ENCODE measurements around the gene OSTM1. TPM values are rescaled to one million over a fixed set of nuclear protein-coding genes. Genes with fewer than 3 reads are reported as not detected.

The OSTM1 gene
- total RNA-seq, 1 experiment from 2014 or later = 20.9 TPM

DNA sequence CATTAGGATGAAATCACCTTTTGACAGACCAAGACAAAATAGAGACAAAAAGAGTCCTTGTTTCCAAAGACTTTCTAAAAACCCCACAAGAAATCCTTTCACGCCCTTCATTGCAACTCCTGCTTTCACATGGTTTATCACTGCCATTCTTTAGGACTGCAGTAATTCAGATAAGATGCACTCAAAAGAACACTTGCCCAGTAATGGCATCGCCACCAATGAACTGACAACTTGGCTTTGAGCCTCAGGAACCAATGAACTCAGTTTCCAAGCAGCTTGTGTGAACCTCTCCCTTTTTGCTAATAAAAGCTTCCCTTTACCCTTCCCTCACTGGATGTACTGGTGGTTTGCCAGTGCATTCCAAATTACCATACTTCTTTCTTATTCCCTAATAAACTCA lies 21.8 kb downstream of the OSTM1 start:
- no peak overlapping the region for H2BK120ac ChIP-seq (ENCODE audit: low read depth, low read length, poor library complexity, severe bottlenecking)
- no peak overlapping the region for H4K5ac ChIP-seq (ENCODE audit: insufficient read length, low read depth, low read length)
- no peaks in the 10 kb centered on the region for H3K79me1 ChIP-seq (ENCODE audit: insufficient read depth, low read depth, low read length, poor library complexity, severe bottlenecking)
- no peak overlapping the region for H2BK12ac ChIP-seq (ENCODE audit: insufficient read length, low read depth, low read length)
- no peak overlapping the region for H3K14ac ChIP-seq (ENCODE audit: insufficient read depth, low read length)
- Mint-ChIP-seq H3K9me3 (no peaks in the 10 kb centered on the region), H3K36me3 (ENCODE audit: insufficient read depth in 1 of 3, low read depth in 3 of 3) (peaks cover 0 to 5% (median 2%) of the 10 kb centered on the region in 3 experiments; a peak in 3 of 7 replicates), H3K4me1 (no peaks in the 10 kb centered on the region), H3K27me3 (ENCODE audit: low read depth) (no peaks in the 10 kb centered on the region), H3K27ac (no peak overlapping the region; a peak in 1 of 7 replicates), H3K4me3 (no peak overlapping the region)
- no peak overlapping the region for H3K4me2 ChIP-seq (ENCODE audit: insufficient read depth, insufficient read length, low read length)
- no peak overlapping the region for H3K4ac ChIP-seq (ENCODE audit: low read depth, low read length)
- H3K4me1 ChIP-seq (ENCODE audit: insufficient read depth, low read length) = no peaks in the 10 kb centered on the region
- no peaks in the 10 kb centered on the region for H4K20me1 ChIP-seq (ENCODE audit: control insufficient read depth, insufficient read depth, insufficient read length)
- no peak overlapping the region for H4K91ac ChIP-seq (ENCODE audit: insufficient read length, low read depth, low read length)
- H2BK15ac ChIP-seq (ENCODE audit: low read depth, low read length) = no peak overlapping the region
- H3T11ph ChIP-seq (ENCODE audit: low read length) = no peak overlapping the region
- H3K9ac ChIP-seq (ENCODE audit: extremely low read depth, insufficient read length, low read length) = no peak overlapping the region
- no peak overlapping the region for H3K18ac ChIP-seq (ENCODE audit: insufficient read length, low read depth, low read length)
- H3K27ac ChIP-seq (ENCODE audit: insufficient read length, low read depth, low read length) = no peak overlapping the region
- DNase-seq = no peak
- H2AK5ac ChIP-seq (ENCODE audit: insufficient read length, low read length) = no peak overlapping the region
- no peak overlapping the region for H3K56ac ChIP-seq (ENCODE audit: insufficient read length, low read depth, low read length)
- no peak overlapping the region for H3K23ac ChIP-seq (ENCODE audit: insufficient read length, low read depth, low read length)
- no peaks in the 10 kb centered on the region for H3K23me2 ChIP-seq (ENCODE audit: insufficient read length, low read depth, low read length, poor library complexity, severe bottlenecking)
- TF ChIP-seq, protein P1, sequence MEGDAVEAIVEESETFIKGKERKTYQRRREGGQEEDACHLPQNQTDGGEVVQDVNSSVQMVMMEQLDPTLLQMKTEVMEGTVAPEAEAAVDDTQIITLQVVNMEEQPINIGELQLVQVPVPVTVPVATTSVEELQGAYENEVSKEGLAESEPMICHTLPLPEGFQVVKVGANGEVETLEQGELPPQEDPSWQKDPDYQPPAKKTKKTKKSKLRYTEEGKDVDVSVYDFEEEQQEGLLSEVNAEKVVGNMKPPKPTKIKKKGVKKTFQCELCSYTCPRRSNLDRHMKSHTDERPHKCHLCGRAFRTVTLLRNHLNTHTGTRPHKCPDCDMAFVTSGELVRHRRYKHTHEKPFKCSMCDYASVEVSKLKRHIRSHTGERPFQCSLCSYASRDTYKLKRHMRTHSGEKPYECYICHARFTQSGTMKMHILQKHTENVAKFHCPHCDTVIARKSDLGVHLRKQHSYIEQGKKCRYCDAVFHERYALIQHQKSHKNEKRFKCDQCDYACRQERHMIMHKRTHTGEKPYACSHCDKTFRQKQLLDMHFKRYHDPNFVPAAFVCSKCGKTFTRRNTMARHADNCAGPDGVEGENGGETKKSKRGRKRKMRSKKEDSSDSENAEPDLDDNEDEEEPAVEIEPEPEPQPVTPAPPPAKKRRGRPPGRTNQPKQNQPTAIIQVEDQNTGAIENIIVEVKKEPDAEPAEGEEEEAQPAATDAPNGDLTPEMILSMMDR (conservative IDR thresholded peaks at IDR 0.05) = no peak
- H3K27me3 ChIP-seq (ENCODE audit: insufficient read depth, low read length) = no peaks in the 10 kb centered on the region
- H2AFZ ChIP-seq (ENCODE audit: low read length) = no peak overlapping the region
- H2BK20ac ChIP-seq (ENCODE audit: low read depth, low read length, poor library complexity, severe bottlenecking) = no peak overlapping the region
- H3K79me2 ChIP-seq (ENCODE audit: insufficient read depth, low read length) = no peaks in the 10 kb centered on the region
- H4K8ac ChIP-seq (replicated peaks; ENCODE audit: insufficient read length, low read depth, low read length) = no peak overlapping the region
- no CpG with 5 or more reads among the region's 2 CpGs for WGBS (ENCODE audit: extremely low coverage, insufficient read length, low lambda C conversion rate)
- no peaks in the 10 kb centered on the region for H3K9me3 ChIP-seq (ENCODE audit: control insufficient read depth, low read depth, low read length)
- no peak overlapping the region for H2BK5ac ChIP-seq (ENCODE audit: insufficient read length, low read length)

Data from H9 (cell line).